Measurements from ENCODE around the gene SLC26A6. TPM values are rescaled to one million over a fixed set of nuclear protein-coding genes. Genes with fewer than 3 reads are reported as not detected.

SLC26A6 gene
- total RNA-seq, 1 experiment from 2014 or later = 54.7 TPM

- H3K4me1 ChIP-seq = no peaks in the 10 kb centered on the region
- CTCF ChIA-PET = no interaction called here
These were observed 37.3 kb upstream of the SLC26A6 start for GRCh38 chr3:48672522-48672921.

GRCh38 chr3:48664929-48665328 is 29.7 kb upstream of the SLC26A6 start:
- CTCF ChIA-PET = interaction anchor here (0.8 to 0.9 kb wide), 3 partner anchors 9 to 30 kb away, joined by 3 to 5 read pairs (median 4); partner anchors contain the start of gene SLC26A6
- intact Hi-C loops (cut with micrococcal nuclease; ENCODE audit: unreplicated experiment) = loop anchor here (5.0 to 10.0 kb wide), 2 partner anchors 108 to 200 kb away; partner anchors contain the start of gene PFKFB4
- peaks cover 4% of the 10 kb centered on the region for H3K36me3 ChIP-seq (ENCODE audit: control insufficient read depth, insufficient read depth, low read length)

More at GRCh38 chr3:48672522-48672921, 37.3 kb upstream of the SLC26A6 start:
- no peak for DNase-seq
- BruUV-seq (replicated peaks) = no TSS peak
- no peak overlapping the region for H3K27ac Mint-ChIP-seq (ENCODE audit: unreplicated experiment)
- peaks cover 3% of the 10 kb centered on the region; the same call in 1 of the 2 replicates for H3K36me3 ChIP-seq (ENCODE audit: control insufficient read depth, insufficient read depth, low read length)
- H3K9me3 ChIP-seq = no peaks in the 10 kb centered on the region
- H3K27me3 ChIP-seq (replicated peaks; ENCODE audit: control insufficient read depth, insufficient read depth, low read length) = no peaks in the 10 kb centered on the region
- no peaks in the 10 kb centered on the region for H3K4me1 Mint-ChIP-seq (ENCODE audit: low read depth, unreplicated experiment)
- H3K4me3 ChIP-seq (ENCODE audit: low read depth, low read length) = no peak overlapping the region
- H3K27me3 Mint-ChIP-seq (ENCODE audit: insufficient read depth, unreplicated experiment) = no peaks in the 10 kb centered on the region
- H3K4me3 Mint-ChIP-seq (ENCODE audit: unreplicated experiment) = no peak overlapping the region
- intact Hi-C loops (cut with micrococcal nuclease; ENCODE audit: unreplicated experiment) = no loop called here
- POLR2A ChIA-PET = no interaction called here
- H3K36me3 Mint-ChIP-seq (ENCODE audit: insufficient read depth, unreplicated experiment) = peaks cover 51% of the 10 kb centered on the region
- H3K9me3 Mint-ChIP-seq (ENCODE audit: unreplicated experiment) = no peaks in the 10 kb centered on the region
- no peak for TF ChIP-seq CTCF (IDR thresholded peaks at IDR 0.05; ENCODE audit: insufficient read depth in 1 of 2, low read depth in 1 of 2, low read length in 1 of 2, severe bottlenecking in 1 of 2, unreplicated experiment in 1 of 2)

GRCh38 chr3:48664313-48664644 is 29.0 kb upstream of the SLC26A6 start:
- H3K4me1 Mint-ChIP-seq (ENCODE audit: low read depth, unreplicated experiment) = peaks cover 5% of the 10 kb centered on the region
- H3K27ac Mint-ChIP-seq (ENCODE audit: unreplicated experiment) = peak overlapping the region; percentile 99
- intact Hi-C loops (cut with micrococcal nuclease; ENCODE audit: unreplicated experiment) = loop anchor here (5.0 to 10.0 kb wide), 2 partner anchors 107 to 199 kb away; partner anchors contain the start of gene PFKFB4
- H3K4me3 Mint-ChIP-seq (ENCODE audit: unreplicated experiment) = peak overlapping the region; percentile 93
- H3K27me3 Mint-ChIP-seq (ENCODE audit: insufficient read depth, unreplicated experiment) = no peaks in the 10 kb centered on the region
- Histone ChIP-seq H3K4me3 (ENCODE audit: low read depth, low read length) (no peak overlapping the region), H3K36me3 (ENCODE audit: control insufficient read depth, insufficient read depth, low read length) (peaks cover 6% of the 10 kb centered on the region), H3K27me3 (replicated peaks; ENCODE audit: control insufficient read depth, insufficient read depth, low read length) (no peaks in the 10 kb centered on the region), H3K4me1 (peaks cover 10% of the 10 kb centered on the region), H3K9me3 (no peaks in the 10 kb centered on the region)
- DNase-seq = no peak
- no peaks in the 10 kb centered on the region for H3K9me3 Mint-ChIP-seq (ENCODE audit: unreplicated experiment)
- POLR2A ChIA-PET = interaction anchor here (0.6 to 2.7 kb wide), 5 partner anchors 10 to 191 kb away, joined by 3 to 14 read pairs (median 4); partner anchors contain the start of genes IP6K2, NCKIPSD and UQCRC1
- no peak for TF ChIP-seq CTCF (IDR thresholded peaks at IDR 0.05; ENCODE audit: insufficient read depth in 1 of 2, low read depth in 1 of 2, low read length in 1 of 2, severe bottlenecking in 1 of 2, unreplicated experiment in 1 of 2)
- CTCF ChIA-PET = interaction anchor here (0.7 to 1.6 kb wide), 6 partner anchors 9 to 160 kb away, joined by 3 to 5 read pairs (median 4); partner anchors contain the start of gene SLC26A6
- H3K36me3 Mint-ChIP-seq (ENCODE audit: insufficient read depth, unreplicated experiment) = peaks cover 76% of the 10 kb centered on the region
- BruUV-seq (replicated peaks) = no TSS peak

More at GRCh38 chr3:48664929-48665328, 29.7 kb upstream of the SLC26A6 start:
- no peaks in the 10 kb centered on the region for H3K27me3 Mint-ChIP-seq (ENCODE audit: insufficient read depth, unreplicated experiment)
- Histone ChIP-seq H3K4me1 (peaks cover 10% of the 10 kb centered on the region), H3K9me3 (no peaks in the 10 kb centered on the region), H3K27me3 (replicated peaks; ENCODE audit: control insufficient read depth, insufficient read depth, low read length) (no peaks in the 10 kb centered on the region), H3K4me3 (ENCODE audit: low read depth, low read length) (no peak overlapping the region)
- H3K4me3 Mint-ChIP-seq (ENCODE audit: unreplicated experiment) = no peak overlapping the region
- no peaks in the 10 kb centered on the region for H3K9me3 Mint-ChIP-seq (ENCODE audit: unreplicated experiment)
- TF ChIP-seq CTCF (IDR thresholded peaks at IDR 0.05; ENCODE audit: insufficient read depth in 1 of 2, low read depth in 1 of 2, low read length in 1 of 2, severe bottlenecking in 1 of 2, unreplicated experiment in 1 of 2) = no peak
- no peak for DNase-seq
- POLR2A ChIA-PET = interaction anchor here (0.8 to 2.7 kb wide), 2 partner anchors 21 to 191 kb away, joined by 4 to 14 read pairs; partner anchors contain the start of gene NCKIPSD
- H3K4me1 Mint-ChIP-seq (ENCODE audit: low read depth, unreplicated experiment) = peaks cover 5% of the 10 kb centered on the region
- peak overlapping the region; percentile 99 for H3K27ac Mint-ChIP-seq (ENCODE audit: unreplicated experiment)
- no TSS peak for BruUV-seq (replicated peaks)
- H3K36me3 Mint-ChIP-seq (ENCODE audit: insufficient read depth, unreplicated experiment) = peaks cover 71% of the 10 kb centered on the region
